HFFc6 (cell line): ENCODE data around the gene RIOX2. TPM values are rescaled to one million over a fixed set of nuclear protein-coding genes. Genes with fewer than 3 reads are reported as not detected.

Experiments
- DNase-seq: peaks from one replicate; pipeline ENCODE4 v3.0.0-alpha.2; 2018
- H3K27ac Mint-ChIP-seq: 2 replicates; pipeline ENCODE4 v1.8.0; 2020; ENCODE audit warnings: mild to moderate bottlenecking, mixed read lengths
- H3K27me3 Mint-ChIP-seq: 2 replicates; pipeline ENCODE4 v1.8.0; 2021; ENCODE audit warnings: mild to moderate bottlenecking, moderate library complexity, mixed read lengths; ENCODE audit not compliant: insufficient read depth
- H3K36me3 Mint-ChIP-seq: 2 replicates; pipeline ENCODE4 v1.8.0; 2021; ENCODE audit warnings: low read depth, mixed read lengths
- H3K4me1 Mint-ChIP-seq: 2 replicates; pipeline ENCODE4 v1.8.0; 2020; ENCODE audit warnings: low read depth, mixed read lengths
- H3K4me3 Mint-ChIP-seq: 2 replicates; pipeline ENCODE4 v1.8.0; 2020; ENCODE audit warnings: mild to moderate bottlenecking, moderate library complexity, mixed read lengths
- H3K9me3 Mint-ChIP-seq: 2 replicates; pipeline ENCODE4 v1.8.0; 2020; ENCODE audit warnings: mild to moderate bottlenecking, mixed read lengths
- CTCF ChIP-seq: fragments of 200-600 bp; sonication (generic); IDR thresholded peaks from 2 replicates; pipeline ENCODE4 v1.5.0; 2021; ENCODE audit warnings: antibody characterized with exemption, mild to moderate bottlenecking
- total RNA-seq, 6 experiments: library from RNA; stranded (reverse); fragmentation: NEBNext Ultra II Directional; extraction: Animal tissue kit (Norgen Biotek cat#: 25700); gene quantifications; 2 replicates in 1 of 6; 3 replicates in 5 of 6; pipeline ENCODE4 v1.2.3, GENCODE V29; 2021

The RIOX2 gene
- total RNA-seq, 6 experiments from 2014 or later, result 27.3 to 38.4 (median 31.3) TPM

GRCh38 chr3:97988784-97989568, 16.7 kb upstream of the RIOX2 start:
- no peaks in the 10 kb centered on the region for H3K9me3 Mint-ChIP-seq
- no peak for TF ChIP-seq CTCF
- no peaks in the 10 kb centered on the region for H3K4me1 Mint-ChIP-seq
- no peak for DNase-seq
- no peaks in the 10 kb centered on the region for H3K36me3 Mint-ChIP-seq
- H3K4me3 Mint-ChIP-seq, result no peak overlapping the region
- H3K27me3 Mint-ChIP-seq, result peaks cover 2% of the 10 kb centered on the region
- H3K27ac Mint-ChIP-seq, result no peak overlapping the region

- H3K27ac Mint-ChIP-seq, result no peak overlapping the region
- H3K4me1 Mint-ChIP-seq, result no peaks in the 10 kb centered on the region
- DNase-seq, result no peak
- H3K36me3 Mint-ChIP-seq, result no peaks in the 10 kb centered on the region
- TF ChIP-seq CTCF, result no peak
- no peak overlapping the region for H3K4me3 Mint-ChIP-seq
- peaks cover 2% of the 10 kb centered on the region for H3K27me3 Mint-ChIP-seq
- H3K9me3 Mint-ChIP-seq, result no peaks in the 10 kb centered on the region
Measured at GRCh38 chr3:97987306-97987705, 15.1 kb upstream of the RIOX2 start.

GRCh38 chr3:97983933-97984491, 11.8 kb upstream of the RIOX2 start:
- no peaks in the 10 kb centered on the region for H3K9me3 Mint-ChIP-seq
- H3K4me1 Mint-ChIP-seq, result no peaks in the 10 kb centered on the region
- TF ChIP-seq CTCF, result no peak
- H3K4me3 Mint-ChIP-seq, result no peak overlapping the region
- no peak for DNase-seq
- no peak overlapping the region for H3K27ac Mint-ChIP-seq
- peaks cover 3% of the 10 kb centered on the region for H3K27me3 Mint-ChIP-seq
- no peaks in the 10 kb centered on the region for H3K36me3 Mint-ChIP-seq

- DNase-seq, result no peak
- Mint-ChIP-seq H3K4me3 (no peak overlapping the region), H3K4me1 (no peaks in the 10 kb centered on the region), H3K9me3 (no peaks in the 10 kb centered on the region), H3K27me3 (peaks cover 8% of the 10 kb centered on the region), H3K36me3 (no peaks in the 10 kb centered on the region), H3K27ac (no peak overlapping the region)
- no peak for TF ChIP-seq CTCF
Measured at GRCh38 chr3:97981886-97982285, 9.7 kb upstream of the RIOX2 start.

- TF ChIP-seq CTCF, result no peak
- no peak overlapping the region for H3K27ac Mint-ChIP-seq
- DNase-seq, result no peak
- no peaks in the 10 kb centered on the region for H3K9me3 Mint-ChIP-seq
- peaks cover 8% of the 10 kb centered on the region for H3K27me3 Mint-ChIP-seq
- H3K4me3 Mint-ChIP-seq, result no peak overlapping the region
- no peaks in the 10 kb centered on the region for H3K36me3 Mint-ChIP-seq
- no peaks in the 10 kb centered on the region for H3K4me1 Mint-ChIP-seq
Measured at GRCh38 chr3:97979610-97980009, 7.4 kb upstream of the RIOX2 start.
